MV-4-11 (cell line): ENCODE results near the gene TSEN15.
A peak's percentile ranks its signal among the peaks of the same experiment; 100 is the strongest.
"Not testable (repeated sequence)": the region's sequence is repeated elsewhere in the genome, so short reads cannot be mapped to it uniquely, and the experiment has no call there.

Source experiments
- DNase-seq: peaks from one replicate; lab custom pipeline; 2025; lab: John Stamatoyannopoulos, UW

Gene TSEN15

GRCh38 chr1:184053881-184054280 is 2.4 kb downstream of the TSEN15 start:
- DNase-seq, result no peak

GRCh38 chr1:184056921-184057555 is 5.5 kb downstream of the TSEN15 start:
- no peak for DNase-seq

GRCh38 chr1:184059887-184060286 is 8.4 kb downstream of the TSEN15 start:
- no peak for DNase-seq

- DNase-seq, result peak; percentile 26
Observed at GRCh38 chr1:184060316-184060715, 8.8 kb downstream of the TSEN15 start.

GRCh38 chr1:184061396-184062003 is 10.0 kb downstream of the TSEN15 start:
- no peak for DNase-seq

- DNase-seq, result no peak
Observed at GRCh38 chr1:184062640-184063286, 11.2 kb downstream of the TSEN15 start.

GRCh38 chr1:184065559-184065958 is 14.0 kb downstream of the TSEN15 start:
- no peak for DNase-seq

- no peak for DNase-seq
Observed at GRCh38 chr1:184068354-184068753, 16.8 kb downstream of the TSEN15 start.

- no peak for DNase-seq
Observed at GRCh38 chr1:184069675-184070074, 18.1 kb downstream of the TSEN15 start.

GRCh38 chr1:184072376-184072775 is 20.8 kb downstream of the TSEN15 start:
- no peak for DNase-seq

- no peak for DNase-seq
Observed at GRCh38 chr1:184074383-184074782, 22.9 kb downstream of the TSEN15 start.

- DNase-seq, result peak; percentile 42
Observed at GRCh38 chr1:184075055-184076029, 23.8 kb downstream of the TSEN15 start.

- no peak for DNase-seq
Observed at GRCh38 chr1:184078564-184079249, 27.2 kb downstream of the TSEN15 start.

- DNase-seq, result no peak
Observed at GRCh38 chr1:184080309-184080708, 28.8 kb downstream of the TSEN15 start.

GRCh38 chr1:184082541-184083415 is 31.2 kb downstream of the TSEN15 start:
- DNase-seq, result no peak

- no peak for DNase-seq
Observed at GRCh38 chr1:184085667-184086066, 34.1 kb downstream of the TSEN15 start.

GRCh38 chr1:184088037-184088436 is 36.5 kb downstream of the TSEN15 start:
- DNase-seq, result no peak

- no peak for DNase-seq
Observed at GRCh38 chr1:184093071-184093470, 41.5 kb downstream of the TSEN15 start.

GRCh38 chr1:184096005-184096404 is 44.5 kb downstream of the TSEN15 start:
- no peak for DNase-seq

GRCh38 chr1:184096580-184096979 is 45.0 kb downstream of the TSEN15 start:
- DNase-seq, result not testable (repeated sequence)

GRCh38 chr1:184101141-184101540 is 49.6 kb downstream of the TSEN15 start:
- DNase-seq, result no peak
